Endothelial cell of umbilical vein (primary cell): Measurements from ENCODE around the gene ACOT7.
"Not testable (repeated sequence)": the region's sequence is repeated elsewhere in the genome, so short reads cannot be mapped to it uniquely, and the experiment has no call there.

Experiments
- EZH2 ChIP-seq: IDR thresholded peaks from 2 replicates; pipeline ENCODE4 v1.6.1; 2012; ENCODE audit warnings: borderline replicate concordance, low read depth, mild to moderate bottlenecking, moderate library complexity, low read length, inconsistent platforms; ENCODE audit not compliant: severe bottlenecking
- GATA2 ChIP-seq: IDR thresholded peaks from 2 replicates; pipeline ENCODE4 v1.7.0; 2011; ENCODE audit warnings: low read depth, mild to moderate bottlenecking, moderate library complexity, mixed read lengths, low read length; ENCODE audit not compliant: insufficient read length, insufficient read depth
- MYC ChIP-seq: IDR thresholded peaks from one replicate; pipeline ENCODE4 v1.6.1; 2011; ENCODE audit warnings: mild to moderate bottlenecking, low read depth, low read length
- POLR2A ChIP-seq: IDR thresholded peaks from 2 replicates; pipeline ENCODE4 v1.6.1; 2012; ENCODE audit warnings: low read depth, mild to moderate bottlenecking, control low read depth, low read length
- POLR2AphosphoS5 ChIP-seq: IDR thresholded peaks from 2 replicates; pipeline ENCODE4 v1.6.1; 2012; ENCODE audit warnings: low read depth, mild to moderate bottlenecking, control low read depth, low read length, moderate library complexity; ENCODE audit not compliant: insufficient read depth
- TF ChIP-seq, protein P1 (sequence below), 2 donors: IDR thresholded peaks; 1 replicate in 1 of 2; 2 replicates in 1 of 2; pipeline ENCODE4 v1.5.1; 2011; ENCODE audit warnings: low read length in 2 of 2, mild to moderate bottlenecking in 2 of 2, moderate library complexity in 2 of 2, control low read depth in 1 of 2, inconsistent platforms in 1 of 2, low read depth in 1 of 2; ENCODE audit not compliant: insufficient read depth in 1 of 2; ENCODE audit errors: extremely low read depth in 1 of 2
- TF ChIP-seq, protein P2 (sequence below): IDR thresholded peaks from 2 replicates; pipeline ENCODE4 v1.6.1; 2011; ENCODE audit not compliant: insufficient read depth, insufficient read length

DNA sequence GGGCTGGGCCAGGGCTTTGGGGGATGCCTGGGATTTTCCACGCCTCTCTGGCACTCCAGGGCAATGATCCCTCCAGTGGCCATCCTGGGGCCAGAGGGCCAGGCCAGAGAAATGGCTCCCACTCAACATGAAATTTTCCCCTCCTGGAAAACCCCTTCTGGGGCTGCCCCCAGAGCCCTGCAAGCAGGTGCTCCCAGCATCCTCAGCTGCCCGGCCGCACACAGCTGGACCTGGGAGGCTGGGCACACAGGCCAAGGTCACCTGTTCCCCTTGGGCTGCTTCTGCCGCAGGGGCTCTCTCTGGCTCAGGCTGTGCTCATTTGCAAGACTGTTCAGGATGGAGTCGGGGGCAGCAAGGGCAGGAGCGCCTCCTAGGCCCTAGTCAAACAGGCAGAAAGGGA, 34.9 kb upstream of the ACOT7 start:
- TF ChIP-seq, protein P1, sequence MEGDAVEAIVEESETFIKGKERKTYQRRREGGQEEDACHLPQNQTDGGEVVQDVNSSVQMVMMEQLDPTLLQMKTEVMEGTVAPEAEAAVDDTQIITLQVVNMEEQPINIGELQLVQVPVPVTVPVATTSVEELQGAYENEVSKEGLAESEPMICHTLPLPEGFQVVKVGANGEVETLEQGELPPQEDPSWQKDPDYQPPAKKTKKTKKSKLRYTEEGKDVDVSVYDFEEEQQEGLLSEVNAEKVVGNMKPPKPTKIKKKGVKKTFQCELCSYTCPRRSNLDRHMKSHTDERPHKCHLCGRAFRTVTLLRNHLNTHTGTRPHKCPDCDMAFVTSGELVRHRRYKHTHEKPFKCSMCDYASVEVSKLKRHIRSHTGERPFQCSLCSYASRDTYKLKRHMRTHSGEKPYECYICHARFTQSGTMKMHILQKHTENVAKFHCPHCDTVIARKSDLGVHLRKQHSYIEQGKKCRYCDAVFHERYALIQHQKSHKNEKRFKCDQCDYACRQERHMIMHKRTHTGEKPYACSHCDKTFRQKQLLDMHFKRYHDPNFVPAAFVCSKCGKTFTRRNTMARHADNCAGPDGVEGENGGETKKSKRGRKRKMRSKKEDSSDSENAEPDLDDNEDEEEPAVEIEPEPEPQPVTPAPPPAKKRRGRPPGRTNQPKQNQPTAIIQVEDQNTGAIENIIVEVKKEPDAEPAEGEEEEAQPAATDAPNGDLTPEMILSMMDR (IDR thresholded peaks at IDR 0.05; ENCODE audit: extremely low read depth in 1 of 2, insufficient read depth in 1 of 2, low read depth in 1 of 2, low read length in 2 of 2), result not testable (repeated sequence)
- not testable (repeated sequence) for TF ChIP-seq EZH2, POLR2AphosphoS5, MYC, POLR2A, GATA2
- TF ChIP-seq, protein P2, sequence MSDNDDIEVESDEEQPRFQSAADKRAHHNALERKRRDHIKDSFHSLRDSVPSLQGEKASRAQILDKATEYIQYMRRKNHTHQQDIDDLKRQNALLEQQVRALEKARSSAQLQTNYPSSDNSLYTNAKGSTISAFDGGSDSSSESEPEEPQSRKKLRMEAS, result not testable (repeated sequence)
